ENCODE data around the gene UAP1L1. TPM values are rescaled to one million over a fixed set of nuclear protein-coding genes. Genes with fewer than 3 reads are reported as not detected.

UAP1L1 gene
- total and polyA plus RNA-seq, 8 donors: 5.2 to 14.4 (median 6.2) TPM

DNA sequence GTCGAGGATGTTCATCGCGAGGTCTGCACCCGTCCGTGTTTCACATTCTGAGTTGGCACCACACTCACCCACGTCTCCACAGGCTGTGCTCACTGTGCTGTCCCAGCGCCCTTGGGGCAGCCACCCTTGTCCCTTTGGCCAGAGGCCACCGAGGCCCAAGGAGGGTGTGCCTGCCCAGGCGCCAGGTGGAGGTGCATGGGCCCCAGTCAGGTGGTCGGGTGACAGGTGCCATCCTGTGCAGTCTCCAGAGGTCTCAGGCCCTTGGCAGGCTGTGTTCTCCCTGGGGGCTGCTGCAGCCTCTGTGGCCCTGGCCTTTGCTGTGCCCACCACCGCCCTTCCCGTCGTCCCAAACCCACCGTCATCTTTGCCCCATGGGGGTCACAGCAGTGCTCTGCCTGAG is 21.9 kb downstream of the UAP1L1 start:
- Histone ChIP-seq H3K27ac (no peak overlapping the region), H3K36me3 (peaks cover 0 to 25% (median 3%) of the 10 kb centered on the region in 3 donors), H3K4me3 (no peak overlapping the region), H3K4me1 (no peaks in the 10 kb centered on the region), H3K9me3 (no peaks in the 10 kb centered on the region), H3K27me3 (no peaks in the 10 kb centered on the region)
- FAIRE-seq (no peak), ATAC-seq (no peak), DNase-seq (peak in 1 of 6 donors; percentile 19)
- WGBS, 2 donors: 89 to 91% methylated on average over 14 of the region's 14 CpGs
- intact Hi-C loops (cut with DNase I): no loop called here
- TF ChIP-seq, protein P1, sequence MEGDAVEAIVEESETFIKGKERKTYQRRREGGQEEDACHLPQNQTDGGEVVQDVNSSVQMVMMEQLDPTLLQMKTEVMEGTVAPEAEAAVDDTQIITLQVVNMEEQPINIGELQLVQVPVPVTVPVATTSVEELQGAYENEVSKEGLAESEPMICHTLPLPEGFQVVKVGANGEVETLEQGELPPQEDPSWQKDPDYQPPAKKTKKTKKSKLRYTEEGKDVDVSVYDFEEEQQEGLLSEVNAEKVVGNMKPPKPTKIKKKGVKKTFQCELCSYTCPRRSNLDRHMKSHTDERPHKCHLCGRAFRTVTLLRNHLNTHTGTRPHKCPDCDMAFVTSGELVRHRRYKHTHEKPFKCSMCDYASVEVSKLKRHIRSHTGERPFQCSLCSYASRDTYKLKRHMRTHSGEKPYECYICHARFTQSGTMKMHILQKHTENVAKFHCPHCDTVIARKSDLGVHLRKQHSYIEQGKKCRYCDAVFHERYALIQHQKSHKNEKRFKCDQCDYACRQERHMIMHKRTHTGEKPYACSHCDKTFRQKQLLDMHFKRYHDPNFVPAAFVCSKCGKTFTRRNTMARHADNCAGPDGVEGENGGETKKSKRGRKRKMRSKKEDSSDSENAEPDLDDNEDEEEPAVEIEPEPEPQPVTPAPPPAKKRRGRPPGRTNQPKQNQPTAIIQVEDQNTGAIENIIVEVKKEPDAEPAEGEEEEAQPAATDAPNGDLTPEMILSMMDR (IDR thresholded peaks at IDR 0.05): no peak

DNA sequence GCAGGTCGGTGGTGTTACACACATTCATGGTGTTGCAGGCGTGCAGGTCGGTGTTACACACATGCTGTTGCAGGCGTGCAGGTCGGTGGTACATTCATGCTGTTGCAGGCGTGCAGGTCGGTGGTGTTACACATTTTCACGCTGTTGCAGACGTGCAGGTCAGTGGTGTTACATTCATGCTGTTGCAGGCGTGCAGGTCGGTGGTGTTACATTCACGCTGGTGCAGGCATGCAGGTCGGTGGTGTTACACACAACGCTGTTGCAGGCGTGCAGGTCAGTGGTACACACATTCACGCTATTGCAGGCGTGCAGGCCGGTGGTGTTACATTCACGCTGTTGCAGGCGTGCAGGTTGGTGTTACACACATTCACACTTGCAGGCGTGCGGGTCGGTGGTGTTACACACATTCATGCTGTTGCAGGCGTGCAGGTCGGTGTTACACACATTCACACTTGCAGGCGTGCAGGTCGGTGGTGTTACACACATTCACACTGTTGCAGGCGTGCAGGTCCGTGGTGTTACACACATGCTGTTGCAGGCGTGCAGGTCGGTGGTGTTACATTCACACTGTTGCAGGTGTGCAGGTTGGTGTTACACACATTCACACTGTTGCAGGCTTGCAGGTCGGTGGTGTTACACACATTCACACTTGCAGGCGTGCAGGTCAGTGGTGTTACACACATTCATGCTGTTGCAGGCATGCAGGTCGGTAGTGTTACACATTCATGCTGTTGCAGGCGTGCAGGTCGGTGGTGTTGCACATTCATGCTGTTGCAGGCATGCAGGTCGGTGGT is 26.1 kb downstream of the UAP1L1 start:
- H3K27ac ChIP-seq: no peak overlapping the region
- no peak for FAIRE-seq
- H3K9me3 ChIP-seq: no peaks in the 10 kb centered on the region
- TF ChIP-seq, protein P1 (IDR thresholded peaks at IDR 0.05): no peak
- intact Hi-C loops (cut with DNase I): no loop called here
- peak in 1 of 6 donors; percentile 12 for DNase-seq
- H3K4me1 ChIP-seq: no peaks in the 10 kb centered on the region
- H3K36me3 ChIP-seq: peaks cover 0 to 39% (median 0%) of the 10 kb centered on the region in 3 donors
- no peak overlapping the region for H3K4me3 ChIP-seq
- ATAC-seq: no peak
- no peaks in the 10 kb centered on the region for H3K27me3 ChIP-seq
- WGBS, 2 donors: 90 to 94% methylated on average over 37 of the region's 37 CpGs

DNA sequence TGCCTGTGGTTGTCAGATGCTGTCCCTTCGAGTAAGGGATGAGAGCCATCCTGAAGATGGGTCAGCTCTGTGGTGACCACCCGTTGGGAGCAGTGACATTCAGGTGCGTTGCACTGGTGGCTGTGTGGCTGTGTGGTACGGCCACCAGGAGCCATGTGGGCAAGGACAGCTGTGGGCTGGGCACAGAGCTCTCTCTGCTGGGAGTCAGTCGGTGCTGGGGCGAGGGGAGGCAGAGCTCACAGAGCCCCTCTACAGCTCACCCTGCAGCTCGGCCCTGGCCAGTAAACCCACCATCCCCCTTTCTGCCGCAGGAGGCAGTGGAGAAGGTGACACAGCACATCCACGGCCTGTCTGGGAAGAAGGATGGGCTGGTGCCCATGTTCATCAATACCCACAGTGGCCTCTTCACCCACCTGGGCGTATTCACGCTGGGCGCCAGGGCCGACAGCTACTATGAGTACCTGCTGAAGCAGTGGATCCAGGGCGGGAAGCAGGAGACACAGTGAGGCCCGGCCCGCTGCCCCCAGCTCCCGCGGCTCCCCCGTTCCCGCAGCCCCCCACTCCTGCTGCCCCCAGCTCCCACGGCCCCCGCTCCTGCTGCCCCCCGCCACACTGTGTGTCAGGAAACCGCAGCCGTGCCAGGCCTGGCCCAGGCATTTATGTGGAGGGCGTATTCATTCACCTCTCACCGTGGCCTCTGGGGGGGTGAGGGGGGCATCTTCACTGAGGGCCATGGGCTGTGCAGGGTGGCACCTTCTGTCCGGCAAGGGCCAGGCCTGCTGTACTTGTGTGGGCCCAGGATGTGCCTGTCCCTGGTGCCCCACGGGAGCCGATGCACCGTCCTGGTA is 28.7 kb downstream of the UAP1L1 start:
- no peak overlapping the region for H3K4me3 ChIP-seq
- ATAC-seq (no peak), FAIRE-seq (no peak), DNase-seq (peak in 1 of 6 donors; percentile 24)
- TF ChIP-seq, protein P1 (IDR thresholded peaks at IDR 0.05): no peak
- peaks cover 0 to 39% (median 0%) of the 10 kb centered on the region in 3 donors for H3K36me3 ChIP-seq
- 91 to 94% methylated on average over 31 of the region's 31 CpGs for WGBS, 2 donors
- H3K9me3 ChIP-seq: no peaks in the 10 kb centered on the region
- no peaks in the 10 kb centered on the region for H3K27me3 ChIP-seq
- intact Hi-C loops (cut with DNase I): no loop called here
- no peaks in the 10 kb centered on the region for H3K4me1 ChIP-seq
- H3K27ac ChIP-seq: no peak overlapping the region

DNA sequence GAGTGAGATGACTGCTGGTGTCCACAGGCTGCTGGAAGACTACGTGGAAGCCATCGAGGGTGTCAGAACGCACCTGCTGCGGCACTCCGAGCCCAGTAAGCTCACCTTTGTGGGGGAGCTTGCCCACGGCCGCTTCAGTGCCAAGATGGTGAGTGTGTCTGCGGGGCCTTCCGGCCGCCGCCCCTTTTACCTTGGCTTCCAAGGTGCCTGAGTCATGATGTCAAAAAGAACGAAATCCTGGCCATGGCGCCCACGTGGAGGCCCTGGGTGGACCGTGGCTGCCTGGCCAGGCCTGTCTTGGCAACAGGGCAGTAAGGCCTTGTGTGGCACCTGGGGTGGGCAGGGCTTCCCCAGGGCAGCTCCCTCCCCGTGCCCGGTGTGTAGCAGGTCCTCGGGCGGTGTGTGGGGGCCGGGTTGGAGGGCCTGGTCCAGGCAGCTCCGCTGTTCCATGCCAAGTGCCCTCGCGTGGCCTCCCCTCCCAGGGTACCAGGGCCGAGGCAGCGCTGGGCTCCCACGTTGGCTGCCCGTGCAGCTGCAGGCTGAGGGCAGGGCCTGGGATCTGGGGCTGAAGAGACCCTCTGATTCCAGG is 29.4 kb downstream of the UAP1L1 start:
- H3K27ac ChIP-seq: no peak overlapping the region
- ATAC-seq (no peak), DNase-seq (peak in 2 of 6 donors; percentile 37 to 80), FAIRE-seq (no peak)
- WGBS, 2 donors: 93 to 95% methylated on average over 27 of the region's 27 CpGs
- no peaks in the 10 kb centered on the region for H3K4me1 ChIP-seq
- H3K36me3 ChIP-seq: peaks cover 0 to 32% (median 0%) of the 10 kb centered on the region in 3 donors
- intact Hi-C loops (cut with DNase I): no loop called here
- TF ChIP-seq, protein P1 (IDR thresholded peaks at IDR 0.05): no peak
- no peaks in the 10 kb centered on the region for H3K27me3 ChIP-seq
- no peaks in the 10 kb centered on the region for H3K9me3 ChIP-seq
- H3K4me3 ChIP-seq: no peak overlapping the region

Data from pancreas (tissue), 10 donors.